H9 (cell line): ENCODE results near the gene PTPRC. TPM values are rescaled to one million over a fixed set of nuclear protein-coding genes. Genes with fewer than 3 reads are reported as not detected.

Experiments used
- DNase-seq: peaks from one replicate; pipeline ENCODE4 v3.0.0-alpha.2; 2017
- H2AFZ ChIP-seq: one replicate; pipeline ENCODE4 v1.6.1; 2013; ENCODE audit warnings: mild to moderate bottlenecking, low read length, control low read depth, moderate library complexity
- H2AK5ac ChIP-seq: 2 replicates; pipeline ENCODE4 v1.6.1; 2013; ENCODE audit warnings: low read length, control low read depth, mixed read lengths; ENCODE audit not compliant: insufficient read length
- H2BK120ac ChIP-seq: one replicate; pipeline ENCODE4 v1.6.1; 2013; ENCODE audit warnings: low read depth, mild to moderate bottlenecking, low read length, control low read depth, inconsistent platforms; ENCODE audit not compliant: poor library complexity, severe bottlenecking
- H2BK12ac ChIP-seq: 2 replicates; pipeline ENCODE4 v1.6.1; 2013; ENCODE audit warnings: low read length, control low read depth, mixed read lengths, low read depth; ENCODE audit not compliant: insufficient read length
- H2BK15ac ChIP-seq: 2 replicates; pipeline ENCODE4 v1.6.1; 2013; ENCODE audit warnings: low read depth, low read length, control low read depth
- H2BK20ac ChIP-seq: one replicate; pipeline ENCODE4 v1.6.1; 2013; ENCODE audit warnings: low read depth, mild to moderate bottlenecking, low read length, control low read depth, inconsistent platforms; ENCODE audit not compliant: poor library complexity, severe bottlenecking
- H2BK5ac ChIP-seq: 2 replicates; pipeline ENCODE4 v1.6.1; 2013; ENCODE audit warnings: low read length, control low read depth, mixed read lengths; ENCODE audit not compliant: insufficient read length
- H3K14ac ChIP-seq: 2 replicates; pipeline ENCODE4 v1.6.1; 2013; ENCODE audit warnings: low read length, control low read depth; ENCODE audit not compliant: insufficient read depth
- H3K18ac ChIP-seq: 2 replicates; pipeline ENCODE4 v1.6.1; 2013; ENCODE audit warnings: low read depth, mild to moderate bottlenecking, mixed read lengths, low read length, control low read depth; ENCODE audit not compliant: insufficient read length
- H3K23ac ChIP-seq: 2 replicates; pipeline ENCODE4 v1.6.1; 2013; ENCODE audit warnings: low read length, control low read depth, mixed read lengths, low read depth; ENCODE audit not compliant: insufficient read length
- H3K23me2 ChIP-seq: 2 replicates; pipeline ENCODE4 v1.6.1; 2013; ENCODE audit warnings: low read depth, mild to moderate bottlenecking, mixed read lengths, low read length, control low read depth; ENCODE audit not compliant: insufficient read length, poor library complexity, severe bottlenecking
- H3K27ac ChIP-seq: 2 replicates; pipeline ENCODE4 v1.5.1; 2013; ENCODE audit warnings: low read length, control low read depth, mixed read lengths, low read depth; ENCODE audit not compliant: insufficient read length
- H3K27me3 ChIP-seq: 2 replicates; pipeline ENCODE4 v1.6.1; 2013; ENCODE audit warnings: low read length, control low read depth, inconsistent platforms; ENCODE audit not compliant: insufficient read depth
- H3K4ac ChIP-seq: 2 replicates; pipeline ENCODE4 v1.6.1; 2013; ENCODE audit warnings: low read depth, mild to moderate bottlenecking, control low read depth, inconsistent platforms, low read length, moderate library complexity
- H3K4me1 ChIP-seq: 2 replicates; pipeline ENCODE4 v1.6.1; 2013; ENCODE audit warnings: low read length, control low read depth, inconsistent platforms; ENCODE audit not compliant: insufficient read depth
- H3K4me2 ChIP-seq: 2 replicates; pipeline ENCODE4 v1.6.1; 2013; ENCODE audit warnings: low read length, control low read depth, mixed read lengths; ENCODE audit not compliant: insufficient read length, insufficient read depth
- H3K56ac ChIP-seq: 2 replicates; pipeline ENCODE4 v1.6.1; 2013; ENCODE audit warnings: low read depth, mild to moderate bottlenecking, mixed read lengths, low read length, control low read depth; ENCODE audit not compliant: insufficient read length
- H3K79me1 ChIP-seq: 2 replicates; pipeline ENCODE4 v1.6.1; 2013; ENCODE audit warnings: low read depth, mild to moderate bottlenecking, moderate library complexity, low read length, control low read depth, inconsistent platforms; ENCODE audit not compliant: insufficient read depth, poor library complexity, severe bottlenecking
- H3K79me2 ChIP-seq: 2 replicates; pipeline ENCODE4 v1.6.1; 2013; ENCODE audit warnings: low read length, control low read depth, inconsistent platforms; ENCODE audit not compliant: insufficient read depth
- H3K9ac ChIP-seq: 2 replicates; pipeline ENCODE4 v1.6.1; 2013; ENCODE audit warnings: low read length, control low read depth, mixed read lengths; ENCODE audit not compliant: insufficient read length; ENCODE audit errors: extremely low read depth
- H3K9me3 ChIP-seq: one replicate; pipeline ENCODE4 v1.6.1; 2013; ENCODE audit warnings: low read depth, low read length, inconsistent platforms; ENCODE audit not compliant: control insufficient read depth
- H3T11ph ChIP-seq: one replicate; pipeline ENCODE4 v1.6.1; 2013; ENCODE audit warnings: mild to moderate bottlenecking, low read length, control low read depth, inconsistent platforms
- H4K20me1 ChIP-seq: one replicate; pipeline ENCODE4 v1.6.1; 2013; ENCODE audit not compliant: control insufficient read depth, insufficient read length, insufficient read depth
- H4K5ac ChIP-seq: 2 replicates; pipeline ENCODE4 v1.6.1; 2013; ENCODE audit warnings: low read depth, mild to moderate bottlenecking, mixed read lengths, low read length, control low read depth; ENCODE audit not compliant: insufficient read length
- H4K8ac ChIP-seq: replicated peaks from 2 replicates; pipeline ENCODE4 v1.6.1; 2013; ENCODE audit warnings: low read length, control low read depth, mixed read lengths, low read depth; ENCODE audit not compliant: insufficient read length
- H4K91ac ChIP-seq: 2 replicates; pipeline ENCODE4 v1.6.1; 2013; ENCODE audit warnings: low read depth, mild to moderate bottlenecking, moderate library complexity, mixed read lengths, low read length, control low read depth; ENCODE audit not compliant: insufficient read length
- H3K27ac Mint-ChIP-seq, 3 experiments: 2 replicates in 2 of 3; 3 replicates in 1 of 3; pipeline ENCODE4 v1.8.0; 2020 to 2021; ENCODE audit warnings: mixed read lengths in 3 of 3, mild to moderate bottlenecking in 1 of 3, moderate library complexity in 1 of 3
- H3K27me3 Mint-ChIP-seq: 2 replicates; pipeline ENCODE4 v1.8.0; 2021; ENCODE audit warnings: low read depth, mild to moderate bottlenecking, moderate library complexity, mixed read lengths
- H3K36me3 Mint-ChIP-seq, 3 experiments: 2 replicates in 2 of 3; 3 replicates in 1 of 3; pipeline ENCODE4 v1.8.0; 2020 to 2021; ENCODE audit warnings: low read depth in 3 of 3, mixed read lengths in 3 of 3; ENCODE audit not compliant: insufficient read depth in 1 of 3
- H3K4me1 Mint-ChIP-seq, 2 experiments: 2 replicates each; pipeline ENCODE4 v1.8.0; 2020; ENCODE audit warnings: mixed read lengths in 2 of 2
- H3K4me3 Mint-ChIP-seq, 2 experiments: 2 replicates in 1 of 2; 3 replicates in 1 of 2; pipeline ENCODE4 v1.8.0; 2020 to 2021; ENCODE audit warnings: mild to moderate bottlenecking in 2 of 2, mixed read lengths in 2 of 2, moderate library complexity in 1 of 2
- H3K9me3 Mint-ChIP-seq, 2 experiments: 2 replicates in 1 of 2; 3 replicates in 1 of 2; pipeline ENCODE4 v1.8.0; 2020; ENCODE audit warnings: mild to moderate bottlenecking in 2 of 2, mixed read lengths in 2 of 2, moderate library complexity in 1 of 2
- WGBS: extraction: QIAGEN DNeasy Blood & Tissue Kit; methylation state at CpG from one replicate; pipeline ENCODE4 v1.1.7; 2013; ENCODE audit warnings: missing lambda C conversion rate, low lambda C conversion rate, mixed read lengths; ENCODE audit not compliant: insufficient read length; ENCODE audit errors: extremely low coverage; 5-methylcytosine and 5-hydroxymethylcytosine counted together
- total RNA-seq: library from RNA; stranded (reverse); gene quantifications from 2 replicates; pipeline ENCODE4 v1.2.1, GENCODE V29; 2021
- TF ChIP-seq, protein P1 (sequence below): fragments of 200-600 bp; sonication (generic); conservative IDR thresholded peaks from 3 replicates; pipeline ENCODE4 v1.8.0; 2021; ENCODE audit warnings: antibody characterized with exemption, mild to moderate bottlenecking

PTPRC gene
- total RNA-seq, 1 experiment from 2014 or later, result not detected

- TF ChIP-seq, protein P1, sequence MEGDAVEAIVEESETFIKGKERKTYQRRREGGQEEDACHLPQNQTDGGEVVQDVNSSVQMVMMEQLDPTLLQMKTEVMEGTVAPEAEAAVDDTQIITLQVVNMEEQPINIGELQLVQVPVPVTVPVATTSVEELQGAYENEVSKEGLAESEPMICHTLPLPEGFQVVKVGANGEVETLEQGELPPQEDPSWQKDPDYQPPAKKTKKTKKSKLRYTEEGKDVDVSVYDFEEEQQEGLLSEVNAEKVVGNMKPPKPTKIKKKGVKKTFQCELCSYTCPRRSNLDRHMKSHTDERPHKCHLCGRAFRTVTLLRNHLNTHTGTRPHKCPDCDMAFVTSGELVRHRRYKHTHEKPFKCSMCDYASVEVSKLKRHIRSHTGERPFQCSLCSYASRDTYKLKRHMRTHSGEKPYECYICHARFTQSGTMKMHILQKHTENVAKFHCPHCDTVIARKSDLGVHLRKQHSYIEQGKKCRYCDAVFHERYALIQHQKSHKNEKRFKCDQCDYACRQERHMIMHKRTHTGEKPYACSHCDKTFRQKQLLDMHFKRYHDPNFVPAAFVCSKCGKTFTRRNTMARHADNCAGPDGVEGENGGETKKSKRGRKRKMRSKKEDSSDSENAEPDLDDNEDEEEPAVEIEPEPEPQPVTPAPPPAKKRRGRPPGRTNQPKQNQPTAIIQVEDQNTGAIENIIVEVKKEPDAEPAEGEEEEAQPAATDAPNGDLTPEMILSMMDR, result no peak
- no peaks in the 10 kb centered on the region for H3K9me3 ChIP-seq
- no peaks in the 10 kb centered on the region for H3K27me3 ChIP-seq
- no peak overlapping the region for H2BK12ac ChIP-seq
- no peak overlapping the region for H3K23ac ChIP-seq
- Mint-ChIP-seq H3K36me3 (no peaks in the 10 kb centered on the region), H3K4me3 (no peak overlapping the region), H3K9me3 (no peaks in the 10 kb centered on the region), H3K4me1 (peaks cover 10 to 21% of the 10 kb centered on the region in 2 experiments), H3K27ac (no peak overlapping the region), H3K27me3 (no peaks in the 10 kb centered on the region)
- H3K79me1 ChIP-seq, result no peaks in the 10 kb centered on the region
- H3K18ac ChIP-seq, result no peak overlapping the region
- H3K14ac ChIP-seq, result no peak overlapping the region
- H3K9ac ChIP-seq, result no peak overlapping the region
- H3K27ac ChIP-seq, result no peak overlapping the region
- no peak overlapping the region for H4K5ac ChIP-seq
- H2BK120ac ChIP-seq, result no peak overlapping the region
- no CpG with 5 or more reads among the region's 2 CpGs for WGBS
- no peaks in the 10 kb centered on the region for H3K4me1 ChIP-seq
- no peaks in the 10 kb centered on the region for H3K79me2 ChIP-seq
- H2AFZ ChIP-seq, result no peak overlapping the region
- H3K56ac ChIP-seq, result no peak overlapping the region
- H3K4ac ChIP-seq, result no peak overlapping the region
- no peak overlapping the region for H3K4me2 ChIP-seq
- H4K20me1 ChIP-seq, result no peaks in the 10 kb centered on the region
- H2BK5ac ChIP-seq, result no peak overlapping the region
- H4K91ac ChIP-seq, result no peak overlapping the region
- H3K23me2 ChIP-seq, result no peaks in the 10 kb centered on the region
- H2BK15ac ChIP-seq, result no peak overlapping the region
- no peak overlapping the region for H4K8ac ChIP-seq
- no peak overlapping the region for H3T11ph ChIP-seq
- H2BK20ac ChIP-seq, result no peak overlapping the region
- no peak overlapping the region for H2AK5ac ChIP-seq
- no peak for DNase-seq
Measured at GRCh38 chr1:198674009-198674408, 35.2 kb downstream of the PTPRC start.
